DMS114 treated with DMSO at 0.1 percent for 48 hours (cell line): Measurements from ENCODE around the gene RICTOR.

Experiments used
- DNase-seq: peaks from one replicate; lab custom pipeline; 2025; ENCODE audit not compliant: unreplicated experiment; lab: John Stamatoyannopoulos, UW

Gene RICTOR

DNA sequence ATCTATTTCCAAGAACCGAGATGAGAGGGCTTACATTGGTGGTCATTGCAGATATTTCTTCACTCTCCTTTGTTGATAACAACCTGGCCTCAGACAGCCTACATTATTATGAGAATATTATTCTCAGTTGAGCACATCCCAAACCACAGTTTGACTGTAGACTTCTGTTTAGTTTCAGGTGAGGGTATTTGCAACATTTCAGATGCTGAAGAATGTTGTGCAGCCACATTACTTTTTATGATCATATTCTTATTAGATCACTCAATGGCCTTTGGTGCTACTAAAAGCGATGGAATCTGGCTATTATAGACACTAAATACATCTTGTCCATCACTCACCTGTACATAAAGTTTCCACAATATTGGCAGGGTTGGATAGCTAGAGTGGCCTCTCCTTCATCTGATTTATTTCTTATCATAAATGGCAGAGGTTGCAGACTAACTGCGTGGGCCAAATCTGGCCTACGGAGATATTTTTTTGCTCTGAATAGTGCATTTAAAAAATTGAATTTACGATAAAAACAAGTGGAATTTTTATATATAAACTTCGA, 26.2 kb upstream of the RICTOR start:
- DNase-seq: no peak

DNA sequence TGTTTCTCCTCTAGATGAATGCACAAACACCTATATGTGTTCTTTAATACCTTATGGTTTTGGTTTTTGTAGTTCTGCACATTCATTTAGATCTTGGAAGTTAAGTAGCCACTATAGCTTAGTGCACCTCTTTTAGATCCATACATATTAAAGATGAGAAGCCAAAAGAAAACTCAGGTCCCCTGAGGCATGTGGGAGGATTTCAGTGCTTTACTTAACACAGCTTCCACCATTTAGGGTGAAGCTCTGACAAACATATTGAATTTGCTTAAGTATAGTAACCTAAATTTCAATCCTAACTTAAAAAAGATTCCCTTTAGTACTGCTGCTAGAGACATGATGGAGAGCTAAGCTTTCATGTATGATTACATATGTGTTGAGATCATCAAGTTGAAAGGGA, 25.6 kb upstream of the RICTOR start:
- no peak for DNase-seq

DNA sequence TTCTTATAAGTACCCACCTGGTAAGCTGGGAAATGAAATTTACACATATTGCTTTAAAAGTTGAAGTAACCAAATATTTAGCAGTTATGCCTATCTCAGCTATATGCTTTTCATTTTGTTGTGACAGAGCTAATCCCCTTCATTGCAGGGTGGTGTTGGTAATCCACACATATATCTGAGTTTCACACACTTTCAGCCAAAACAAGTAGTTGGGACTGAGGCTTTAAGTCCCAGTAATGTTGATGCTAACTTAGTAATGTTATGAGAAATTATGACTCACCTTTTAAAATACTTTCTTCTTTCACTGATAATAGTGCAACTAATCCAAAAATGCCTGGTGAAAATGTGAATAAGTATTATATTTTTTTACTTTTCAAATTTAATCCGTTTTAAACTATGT, 19.2 kb upstream of the RICTOR start:
- no peak for DNase-seq

DNA sequence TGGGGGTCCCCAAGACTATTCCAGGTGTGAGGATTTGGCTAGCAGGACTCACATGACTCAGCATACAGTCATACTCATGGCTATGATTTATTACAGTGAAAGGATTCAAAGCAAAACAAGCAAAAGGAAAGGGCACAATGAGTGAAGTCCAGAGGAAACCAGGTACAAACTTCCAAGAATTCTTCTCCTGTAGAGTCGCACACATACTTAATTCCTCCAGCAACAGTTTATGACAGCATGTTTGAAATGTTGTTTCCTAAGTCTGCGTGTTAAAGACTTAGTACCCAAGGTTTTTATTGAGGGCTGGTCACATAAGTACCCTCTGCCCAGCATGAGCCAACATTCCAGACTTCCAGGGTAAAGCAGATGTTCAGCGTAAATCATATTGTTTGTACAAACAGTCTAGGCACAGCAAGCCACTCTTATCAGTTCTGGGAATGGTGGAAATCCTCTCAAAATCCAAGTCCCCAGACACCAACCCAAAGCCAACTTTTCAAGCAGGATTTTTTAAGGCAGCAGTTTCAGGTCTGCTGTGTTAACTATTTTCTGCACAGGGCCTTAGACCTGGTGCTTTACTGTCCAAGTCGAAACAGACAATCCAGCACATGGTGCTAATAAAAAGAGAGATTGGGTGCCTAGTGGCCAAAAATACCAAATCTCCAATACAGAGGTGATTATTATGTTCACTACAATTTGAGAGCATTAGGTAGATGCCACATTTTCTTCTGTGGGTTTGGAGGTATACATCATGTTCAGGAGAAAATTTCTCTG, 18.6 kb upstream of the RICTOR start:
- no peak for DNase-seq

DNA sequence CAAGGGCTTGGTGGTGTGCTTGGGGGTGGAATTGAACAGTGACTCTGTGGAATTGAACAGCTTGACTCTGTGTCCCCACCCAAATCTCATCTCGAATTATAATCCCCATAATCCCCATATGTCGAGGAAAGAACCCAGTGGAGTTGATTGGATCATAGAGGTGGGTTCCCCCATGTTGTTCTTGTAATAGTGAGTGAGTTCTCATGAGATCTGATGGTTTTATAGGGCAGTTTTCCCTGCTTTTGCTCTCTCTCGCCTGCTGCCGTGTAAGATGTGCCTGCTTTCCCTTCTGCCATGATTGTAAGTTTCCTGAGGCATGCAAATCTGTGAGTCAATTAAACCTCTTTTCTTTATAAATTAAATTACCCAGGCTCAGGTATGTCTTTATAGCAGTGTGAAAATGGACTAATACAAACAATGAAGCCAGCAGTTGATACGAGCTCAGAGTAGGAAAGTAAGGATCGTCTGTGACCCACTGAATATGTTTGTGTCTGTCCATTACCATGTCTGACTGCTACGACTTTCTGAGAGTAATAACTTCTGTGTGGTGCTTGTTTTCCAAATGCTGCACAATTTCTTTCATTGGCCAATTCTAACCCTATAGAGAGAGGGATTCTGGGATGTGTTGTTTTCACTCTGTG, 17.9 kb upstream of the RICTOR start:
- DNase-seq: no peak

DNA sequence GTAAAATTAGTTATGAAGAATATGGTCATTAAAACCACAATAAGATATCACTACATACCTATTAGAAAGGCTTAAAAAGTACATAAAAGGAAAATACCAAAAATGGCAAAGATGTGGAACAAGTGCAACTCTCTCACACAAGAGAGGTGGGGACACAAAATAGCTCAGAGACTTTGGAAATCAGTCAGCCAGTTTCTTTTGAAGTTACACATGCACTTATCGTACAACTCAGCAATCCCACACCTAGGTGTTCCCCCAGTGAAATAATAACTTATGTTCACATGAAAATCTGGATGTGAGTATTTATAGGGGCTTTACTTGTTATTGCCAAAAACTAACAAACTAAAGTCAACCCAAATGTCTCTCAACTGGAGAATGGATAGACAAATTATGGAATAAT, 9.8 kb upstream of the RICTOR start:
- DNase-seq: no peak

DNA sequence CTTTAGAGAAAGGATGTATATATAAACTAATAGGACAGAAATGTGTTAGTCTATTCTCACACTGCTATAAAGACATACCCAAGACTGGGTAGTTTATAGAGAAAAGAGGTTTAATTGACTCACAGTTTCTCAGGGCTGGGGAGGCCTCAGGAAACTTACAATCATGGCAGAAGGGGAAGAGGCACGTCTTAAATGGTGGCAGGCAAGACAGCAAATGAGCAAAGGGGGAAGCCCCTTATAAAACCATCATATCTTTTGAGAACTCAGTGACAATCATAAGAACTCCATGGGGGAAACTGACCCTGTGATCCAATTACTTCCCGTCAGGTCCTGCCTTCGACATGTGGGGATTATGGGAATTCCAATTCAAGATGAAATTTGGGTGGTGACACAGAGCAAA, 8.8 kb upstream of the RICTOR start:
- DNase-seq: no peak

DNA sequence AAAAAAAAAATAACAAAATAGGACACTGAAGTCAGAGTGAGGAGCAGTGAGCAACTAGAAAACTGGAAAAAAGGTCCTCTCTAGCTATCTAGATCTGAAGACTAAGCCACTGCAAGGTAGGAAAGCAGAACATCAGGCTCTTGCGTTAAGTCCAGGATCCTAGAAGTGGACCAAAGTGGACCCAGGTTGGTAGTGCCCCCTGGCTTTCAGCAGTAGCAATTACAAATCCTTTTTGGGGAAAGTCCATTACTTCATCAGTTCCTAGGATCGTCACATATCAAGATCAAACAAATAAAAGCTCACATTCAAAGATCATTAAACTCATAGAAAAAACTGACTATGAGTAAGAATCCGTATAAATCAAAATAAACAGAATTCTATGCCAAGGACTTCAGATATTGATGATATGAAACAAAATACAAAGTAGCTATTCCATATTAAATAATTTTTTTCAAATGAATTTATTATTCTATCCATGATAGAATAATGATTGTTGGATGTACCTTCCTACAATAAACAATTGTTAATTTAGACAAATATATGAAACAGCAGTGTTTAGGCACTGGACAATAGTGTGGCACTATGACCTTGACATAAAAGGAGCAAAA, 6.5 kb upstream of the RICTOR start:
- peak; percentile 37 for DNase-seq

DNA sequence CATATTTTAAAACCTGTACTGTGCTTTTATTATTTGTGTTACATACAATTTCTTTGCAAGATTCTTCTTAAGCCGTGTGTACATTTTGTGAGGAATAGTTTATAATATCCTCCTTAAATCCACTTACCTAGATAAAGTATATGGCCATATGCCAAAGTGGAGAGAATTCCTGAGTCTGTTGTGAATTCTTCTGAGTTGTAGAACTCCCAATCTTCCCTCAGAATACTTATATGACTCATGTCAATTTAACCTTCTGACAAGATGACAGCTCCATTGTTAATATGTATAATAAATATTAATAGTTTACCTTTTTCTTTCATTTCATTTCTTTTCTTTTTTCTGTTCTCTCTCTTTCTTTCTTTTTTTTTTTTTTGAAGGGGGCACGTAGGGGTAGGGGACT, 6.0 kb upstream of the RICTOR start:
- no peak for DNase-seq

DNA sequence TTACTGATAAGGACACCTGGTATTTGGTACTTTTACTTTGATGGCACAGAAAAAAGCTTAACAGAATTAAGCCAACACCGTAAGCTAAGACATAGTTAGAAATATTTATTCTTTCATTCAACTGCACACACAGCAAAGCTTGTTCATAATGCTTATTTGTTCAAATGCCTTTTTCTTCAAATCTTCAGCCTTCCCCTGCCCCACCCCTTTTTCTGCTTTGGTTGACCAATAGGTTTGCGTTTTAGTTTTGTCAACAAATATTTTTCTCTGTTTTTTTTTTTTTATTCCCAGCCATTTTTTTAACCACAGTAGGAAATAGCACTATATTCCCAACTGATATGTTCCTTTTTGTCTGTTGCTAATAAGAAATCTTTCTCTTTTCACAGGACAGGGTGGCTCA, 4.9 kb upstream of the RICTOR start:
- no peak for DNase-seq

DNA sequence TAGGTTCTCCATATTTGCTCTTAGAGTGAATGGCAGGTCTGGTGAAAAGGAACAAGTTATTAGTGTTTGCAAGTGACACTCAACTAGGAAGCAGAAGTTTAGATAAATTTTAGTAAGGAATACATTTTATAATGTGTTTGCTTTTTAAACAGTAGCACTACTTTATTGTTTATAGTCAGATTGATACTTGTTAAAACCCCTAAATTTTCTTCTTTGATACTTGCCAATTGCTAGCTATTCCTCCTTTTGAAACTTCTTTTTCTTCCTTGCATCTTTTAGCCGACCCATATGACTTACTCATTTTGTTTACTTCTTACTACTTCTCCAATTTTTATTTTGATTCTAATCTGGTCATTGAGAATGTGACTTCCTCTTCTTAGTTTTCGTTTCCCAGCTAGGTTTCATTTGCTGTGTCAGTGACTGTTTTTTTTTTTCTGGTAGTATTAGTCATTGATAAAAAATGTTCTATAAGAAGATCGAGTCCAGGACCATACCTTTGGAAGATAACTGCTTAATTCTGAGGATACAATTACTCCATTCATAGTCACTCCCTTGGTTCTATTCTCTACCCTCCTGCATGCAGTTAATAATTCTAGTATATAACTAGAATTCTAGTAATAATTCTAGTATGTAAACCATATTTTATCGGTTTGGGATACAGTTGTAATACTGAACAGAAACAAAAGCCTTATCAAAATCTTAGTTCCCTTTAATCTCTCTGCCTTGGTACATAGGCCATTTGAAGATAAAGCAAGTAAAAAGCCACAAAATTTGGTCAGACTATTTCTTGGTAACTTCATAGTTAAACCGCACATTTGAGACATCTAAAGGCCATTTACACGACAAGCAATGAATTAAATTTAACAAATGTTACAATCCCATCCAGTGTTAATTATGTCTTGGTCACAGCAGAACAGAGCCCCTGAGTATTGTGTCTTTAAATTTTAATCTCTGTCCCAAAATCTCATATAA, 2.8 kb upstream of the RICTOR start:
- no peak for DNase-seq

DNA sequence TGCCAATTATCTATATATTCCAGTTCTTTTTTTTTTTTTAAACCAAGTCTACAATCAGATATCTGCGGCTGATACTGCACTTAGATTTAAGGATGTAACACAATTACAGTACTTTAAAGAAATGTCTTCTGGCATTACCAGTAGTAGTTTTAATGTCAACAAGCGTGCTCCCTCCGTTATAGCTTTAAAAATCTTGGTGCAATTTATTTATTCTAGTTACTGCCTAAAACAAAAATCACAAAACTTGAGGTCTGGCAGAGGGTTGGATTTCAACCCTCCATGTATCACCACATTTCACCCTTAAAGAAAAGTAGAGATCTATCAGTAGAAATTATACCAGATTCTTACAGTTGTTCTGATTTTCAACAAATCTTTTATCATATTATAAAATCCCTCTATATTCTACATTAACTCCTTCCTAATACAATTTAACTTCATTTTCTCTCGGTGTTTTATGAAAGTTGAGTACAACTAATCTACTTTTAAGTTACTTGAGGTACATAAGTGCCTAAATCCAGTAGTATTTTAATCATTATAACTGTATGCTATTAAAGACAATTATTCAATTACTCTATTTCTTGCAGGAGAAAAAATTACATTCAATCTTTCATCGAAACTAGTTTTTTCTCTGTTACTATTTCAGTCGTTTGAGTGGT, 2.0 kb upstream of the RICTOR start:
- DNase-seq: no peak

DNA sequence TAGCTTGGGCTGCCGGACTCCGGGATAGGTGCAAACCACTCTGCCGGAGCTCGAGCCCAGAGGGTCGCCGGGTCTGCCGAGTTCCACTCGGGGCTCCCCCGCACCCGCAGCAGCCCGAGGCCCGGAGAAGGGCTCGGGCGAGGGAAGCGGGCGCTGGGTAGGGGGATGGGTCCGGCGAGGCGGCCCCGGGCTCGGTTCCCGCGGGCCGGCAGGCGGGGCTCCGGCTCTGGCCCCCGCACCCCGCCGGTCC, 507 bp downstream of the RICTOR start:
- no peak for DNase-seq

DNA sequence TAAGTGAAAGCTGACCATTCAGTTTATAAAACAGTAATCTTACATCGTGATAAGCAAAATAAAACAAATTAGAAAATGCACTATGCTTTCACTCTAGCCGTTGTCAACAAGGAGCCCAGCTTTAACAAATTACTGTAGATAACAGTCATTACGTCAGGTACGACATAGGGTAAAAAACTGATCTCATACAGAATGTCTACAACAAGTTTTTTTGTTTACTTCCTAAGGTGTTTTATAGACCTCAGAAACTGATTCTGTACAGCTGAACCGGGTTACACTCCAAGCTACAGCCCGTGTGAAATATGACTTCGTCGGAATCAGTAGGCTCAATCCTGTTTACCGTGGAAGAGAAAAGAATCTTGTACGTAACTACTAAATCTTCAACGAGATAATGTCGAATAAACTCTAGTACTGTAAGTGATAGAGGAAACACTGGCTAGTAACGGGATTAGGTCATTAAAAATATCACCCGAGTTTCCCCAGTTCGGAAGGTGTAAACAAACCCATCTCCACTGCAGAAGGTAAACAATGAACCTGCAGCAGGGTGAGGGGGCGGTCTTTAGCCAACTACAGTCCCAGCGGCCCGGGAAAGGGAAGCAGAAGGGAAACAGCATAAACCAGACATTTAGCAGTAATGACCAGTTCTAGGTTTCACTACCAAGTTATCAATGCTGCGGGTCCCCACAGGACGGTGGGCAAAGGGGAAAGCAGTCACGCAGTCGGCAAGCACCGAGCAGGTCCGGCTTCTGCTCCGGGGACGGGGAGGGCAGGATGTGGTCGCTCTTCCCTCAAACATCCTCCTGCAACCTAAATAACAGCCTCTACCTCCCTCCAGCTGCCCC, 1.1 kb downstream of the RICTOR start:
- no peak for DNase-seq

DNA sequence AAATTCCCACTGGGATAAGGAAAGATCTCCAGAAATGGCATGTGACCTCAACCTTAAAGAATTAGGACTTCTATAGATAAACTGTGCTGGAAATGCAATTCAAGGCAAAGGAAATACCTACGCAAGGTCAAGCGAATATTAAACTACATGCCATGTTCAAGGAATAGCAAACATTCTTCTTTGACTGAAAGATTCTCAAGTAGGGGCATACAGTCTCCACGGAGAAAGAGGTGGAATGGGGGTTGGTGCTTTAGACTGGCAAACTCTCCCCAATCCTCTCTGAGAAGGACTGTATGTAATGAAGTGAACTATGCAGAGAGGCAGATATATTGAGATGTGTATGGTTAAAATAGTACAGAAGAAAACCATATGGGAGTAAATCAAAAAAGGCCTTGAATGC, 6.1 kb downstream of the RICTOR start:
- DNase-seq: no peak

DNA sequence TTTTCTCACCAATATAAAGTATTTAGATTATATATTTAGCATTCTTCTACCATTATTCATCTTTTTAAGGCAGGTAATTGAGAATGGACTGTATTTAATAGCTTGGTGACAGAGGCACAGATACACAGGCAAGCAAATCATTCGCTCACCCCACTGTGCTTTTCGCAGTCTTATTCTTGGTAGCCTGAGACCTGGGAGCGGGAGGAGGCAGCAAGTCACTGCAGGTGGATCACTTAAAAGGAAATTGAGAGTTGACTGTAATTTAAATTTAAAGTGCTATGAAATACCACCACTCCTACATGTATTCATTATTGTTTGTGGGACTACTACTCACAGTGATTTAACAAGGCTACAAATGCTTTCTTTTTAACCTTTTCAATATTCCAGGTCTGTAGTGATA, 9.7 kb downstream of the RICTOR start:
- DNase-seq: no peak

DNA sequence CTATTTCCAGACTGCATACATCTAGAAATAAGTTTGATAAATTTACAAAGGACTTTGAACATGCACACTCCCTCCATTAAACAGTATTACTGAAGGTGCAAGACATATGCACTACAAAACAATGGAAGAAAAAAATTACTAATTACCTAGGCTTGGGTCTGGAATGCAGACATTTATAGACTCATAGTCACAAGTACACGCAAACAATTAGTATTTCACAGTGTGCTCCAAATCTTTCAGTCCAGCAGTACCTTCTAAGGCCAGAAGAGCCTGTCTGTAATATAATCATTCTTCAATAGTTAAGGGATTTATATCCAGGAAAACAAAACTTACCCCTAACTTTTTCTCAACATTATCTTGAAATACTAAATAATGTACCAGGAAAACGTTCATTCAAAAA, 11.2 kb downstream of the RICTOR start:
- DNase-seq: no peak

DNA sequence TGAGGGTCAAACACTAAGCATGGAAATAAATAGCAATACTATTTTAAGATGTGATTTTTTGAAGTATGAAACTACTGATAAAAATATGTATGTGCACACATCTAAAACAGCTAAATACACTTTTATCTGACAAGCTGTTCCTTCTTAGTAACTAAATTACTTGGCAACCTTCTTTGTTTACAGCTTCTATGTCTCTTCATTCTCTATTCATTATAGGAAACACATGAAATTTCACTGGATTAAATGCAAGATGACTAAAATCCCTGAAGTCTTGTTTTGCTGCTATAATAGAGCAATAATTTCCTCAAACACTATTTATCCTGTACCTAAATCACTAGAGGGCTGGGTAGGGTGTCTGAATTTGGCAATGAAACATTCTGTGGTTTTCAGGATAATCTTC, 11.7 kb downstream of the RICTOR start:
- DNase-seq: no peak

DNA sequence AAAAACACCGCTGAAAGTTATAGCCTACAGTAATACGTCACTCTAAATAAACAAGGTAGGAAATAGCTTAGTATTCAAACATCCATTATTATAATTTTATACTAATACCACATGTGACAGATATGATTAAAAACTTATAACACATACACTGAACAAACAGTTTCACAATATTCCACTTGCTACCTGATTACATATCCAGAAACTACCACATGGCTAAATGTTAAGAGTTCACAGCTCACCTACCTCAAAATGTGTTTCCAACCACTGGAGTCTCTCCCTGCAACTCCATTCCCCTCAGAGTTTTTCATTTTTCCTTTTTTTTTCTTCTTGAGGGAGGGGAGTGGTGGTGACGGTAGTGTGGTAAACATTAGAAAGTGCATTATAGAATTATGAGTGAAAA, 12.1 kb downstream of the RICTOR start:
- no peak for DNase-seq

DNA sequence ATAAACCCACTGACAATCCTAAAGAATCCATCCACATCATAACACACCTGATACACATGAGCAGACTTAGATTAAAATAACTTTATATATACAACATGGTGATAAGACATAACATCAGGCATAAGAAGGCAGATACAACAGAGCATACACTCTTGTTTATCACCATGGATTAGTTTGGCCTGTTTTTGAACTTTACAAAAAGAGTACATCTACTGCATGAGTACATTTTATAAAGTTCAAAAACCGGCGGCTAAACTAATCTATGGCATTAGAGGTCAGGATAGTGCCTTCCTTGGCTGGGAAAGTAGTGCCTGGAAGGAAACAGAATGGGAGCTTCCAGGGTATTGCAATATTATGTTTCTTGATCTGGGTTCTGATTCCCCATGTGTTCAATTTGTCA, 15.1 kb downstream of the RICTOR start:
- no peak for DNase-seq
